K562 (cell line): ENCODE results near the gene FOSL2. TPM values are rescaled to one million over a fixed set of nuclear protein-coding genes. Genes with fewer than 3 reads are reported as not detected.

Source experiments
- ATAC-seq: fragments of 200-7000 bp; cut with Tn5 transposase; 3 replicates; pipeline ENCODE4 v1.9.1; 2020; ENCODE audit warnings: moderate library complexity
- BruUV-seq: library from RNA; stranded (reverse); fragments of 400-500 nt; replicated peaks from 2 replicates; lab custom pipeline; 2021; lab: Mats Ljungman, UMichigan
- CTCF ChIA-PET: fragments of 300-600 bp; formaldehyde crosslinking; extraction: SDS; loops from one replicate; lab custom pipeline; 2021; ENCODE audit warnings: low intra/inter-chr PET ratio; lab: Yijun Ruan, JAX
- POLR2A ChIA-PET: fragments of 300-600, 350-650 bp; sonication (Branson Sonifier 250); formaldehyde crosslinking; extraction: SDS; loops from one replicate; lab custom pipeline; 2021; ENCODE audit warnings: antibody characterized with exemption, inconsistent platforms; lab: Yijun Ruan, JAX
- DNase-seq, 4 experiments: peaks; one replicate each; pipeline versions ENCODE4 v3.0.0 to v3.0.0-alpha.2; 2011 to 2018; ENCODE audit warnings: low spot score in 3 of 4, mixed read lengths in 3 of 4; ENCODE audit errors: extremely low read depth in 1 of 4
- FAIRE-seq: peaks from 2 replicates; lab custom pipeline; 2011; peaks lifted over from hg19 to GRCh38; lab: Jason Lieb, UNC
- H2AFZ ChIP-seq: 2 replicates; pipeline ENCODE4 v1.6.0; 2011; ENCODE audit warnings: low read depth, low read length, control low read depth, inconsistent platforms
- H3K27ac ChIP-seq: fragments of 200-600 bp; 3 replicates; pipeline ENCODE4 v1.8.0; 2011; ENCODE audit warnings: low read depth, mild to moderate bottlenecking, control low read depth, inconsistent platforms, low read length, moderate library complexity, mixed read lengths; ENCODE audit errors: extremely low read depth
- H3K27me3 ChIP-seq, 2 experiments: fragments of 300-600 bp in 1 of 2; 2 replicates in 1 of 2; 3 replicates in 1 of 2; pipeline versions ENCODE4 v1.6.0 to v1.8.0; 2011; ENCODE audit warnings: inconsistent platforms in 2 of 2, low read length in 2 of 2, mild to moderate bottlenecking in 1 of 2, mixed read lengths in 1 of 2, moderate library complexity in 1 of 2; ENCODE audit not compliant: control insufficient read depth in 2 of 2, insufficient read depth in 2 of 2
- H3K36me3 ChIP-seq: fragments of 300-600 bp; 3 replicates; pipeline ENCODE4 v1.8.0; 2011; ENCODE audit warnings: mild to moderate bottlenecking, low read length, inconsistent platforms; ENCODE audit not compliant: control insufficient read depth, insufficient read depth
- H3K4me1 ChIP-seq, 2 experiments: fragments of 200-600 bp in 1 of 2; replicated peaks in 1 of 2; 2 replicates in 1 of 2; 3 replicates in 1 of 2; pipeline versions ENCODE4 v1.5.1 to v1.8.0; 2011; ENCODE audit warnings: inconsistent platforms in 2 of 2, low read length in 2 of 2, mild to moderate bottlenecking in 1 of 2, mixed read lengths in 1 of 2, moderate library complexity in 1 of 2; ENCODE audit not compliant: control insufficient read depth in 2 of 2, insufficient read depth in 2 of 2
- H3K4me2 ChIP-seq: 2 replicates; pipeline ENCODE4 v1.6.1; 2011; ENCODE audit warnings: low read length, control low read depth, inconsistent platforms, mixed read lengths; ENCODE audit not compliant: insufficient read depth
- H3K4me3 ChIP-seq: fragments of 200-600 bp; sonication (generic), shearing (Covaris generic); 2 replicates; pipeline ENCODE4 v1.5.1; 2016; ENCODE audit warnings: control low read depth, inconsistent platforms
- H3K79me2 ChIP-seq: fragments of 200-600 bp; 3 replicates; pipeline ENCODE4 v1.8.0; 2011; ENCODE audit warnings: low read length, inconsistent platforms; ENCODE audit not compliant: control insufficient read depth, insufficient read depth
- H3K9ac ChIP-seq, 2 experiments: 2 replicates each; pipeline versions ENCODE4 v1.6.0 to v1.6.1; 2011; ENCODE audit warnings: low read depth in 2 of 2, low read length in 2 of 2, control low read depth in 1 of 2, inconsistent platforms in 1 of 2, mild to moderate bottlenecking in 1 of 2, mixed read lengths in 1 of 2; ENCODE audit not compliant: insufficient read depth in 1 of 2
- H3K9me1 ChIP-seq: one replicate; pipeline ENCODE4 v1.6.0; 2011; ENCODE audit warnings: inconsistent platforms, mild to moderate bottlenecking, low read length, moderate library complexity; ENCODE audit not compliant: control insufficient read depth, insufficient read depth
- H3K9me3 ChIP-seq: replicated peaks from 2 replicates; pipeline ENCODE4 v1.5.1; 2011; ENCODE audit warnings: low read depth, low read length, inconsistent platforms; ENCODE audit not compliant: control insufficient read depth, insufficient read depth
- H4K20me1 ChIP-seq: replicated peaks from 2 replicates; pipeline ENCODE4 v1.6.1; 2011; ENCODE audit warnings: low read length, inconsistent platforms, mixed read lengths; ENCODE audit not compliant: control insufficient read depth, insufficient read depth
- HDAC8 ChIP-seq: fragments of 450-650 bp; IDR thresholded peaks from 2 replicates; pipeline ENCODE4 v1.6.1; 2016; ENCODE audit warnings: mild to moderate bottlenecking, missing genetic modification characterization, moderate library complexity, missing compliant biosample characterization
- HNRNPK ChIP-seq: fragments of 200-400 bp; formaldehyde crosslinking; IDR thresholded peaks from one replicate; pipeline ENCODE4 v1.6.1; 2018; ENCODE audit warnings: mild to moderate bottlenecking, low read depth, low read length; ENCODE audit not compliant: poor library complexity, severe bottlenecking
- PCBP1 ChIP-seq: fragments of 200-400 bp; formaldehyde crosslinking; IDR thresholded peaks from 2 replicates; pipeline ENCODE4 v1.6.1; 2018; ENCODE audit warnings: mild to moderate bottlenecking, low read depth, low read length; ENCODE audit not compliant: poor library complexity, severe bottlenecking
- PHB ChIP-seq: fragments of 250-450 bp; sonication (Bioruptor Pico); IDR thresholded peaks from 2 replicates; pipeline ENCODE4 v1.5.0; 2021
- RBFOX2 ChIP-seq: fragments of 200-400 bp; formaldehyde crosslinking; IDR thresholded peaks from 2 replicates; pipeline ENCODE4 v1.6.1; 2017; ENCODE audit warnings: low read depth, mild to moderate bottlenecking, low read length, moderate library complexity
- XRCC5 ChIP-seq: fragments of 200-400 bp; formaldehyde crosslinking; IDR thresholded peaks from 2 replicates; pipeline ENCODE4 v1.6.1; 2017; ENCODE audit warnings: low read depth, mild to moderate bottlenecking, low read length
- ZNF197 ChIP-seq: fragments of 200-800 bp; sonication (Bioruptor generic); IDR thresholded peaks from 2 replicates; pipeline ENCODE4 v1.6.1; 2016; ENCODE audit warnings: low read depth, missing genetic modification characterization, missing compliant biosample characterization
- ZNF436 ChIP-seq: fragments of 250-450, 450-650 bp; sonication (Bioruptor Pico); formaldehyde crosslinking; IDR thresholded peaks from 2 replicates; pipeline ENCODE4 v1.7.0; 2020; ENCODE audit warnings: mild to moderate bottlenecking
- ZNF699 ChIP-seq: fragments of 250-450 bp; sonication (Bioruptor Pico); IDR thresholded peaks from 2 replicates; pipeline ENCODE4 v1.8.0; 2021; ENCODE audit warnings: mild to moderate bottlenecking, moderate library complexity; ENCODE audit not compliant: insufficient replicate concordance
- WGBS: fragments of 100-300 bp; shearing (Covaris generic); methylation state at CpG from one replicate; pipeline ENCODE4 v1.1.6; 2016; ENCODE audit warnings: low coverage, mixed read lengths; ENCODE audit not compliant: insufficient coverage; ENCODE audit errors: missing lambda C conversion rate; 5-methylcytosine and 5-hydroxymethylcytosine counted together
- in situ Hi-C: fragments of 300-500 bp; cut with MboI; formaldehyde crosslinking; loops from 4 replicates; pipeline ENCODE4 v1.15.0; 2018; ENCODE audit warnings: inconsistent platforms, mixed read lengths
- intact Hi-C: fragments of 100-400 bp; cut with micrococcal nuclease; formaldehyde crosslinking; loops from 2 replicates; pipeline ENCODE4 v1.14.2; 2022
- polyA plus RNA-seq, 8 experiments: library from polyadenylated mRNA; depleted of rRNA in 4 of 8; stranded (reverse) in 5 of 8; unstranded in 3 of 8; fragments of >200 nt; fragmentation: Nextera tagmentation in 2 of 8; fragmentation: Illumina TruSeq in 1 of 8; extraction: Ambion mirVana in 2 of 8; extraction: Trizol in 1 of 8; gene quantifications; 2 replicates each; pipeline versions ENCODE4 v1.2.1 to v1.2.3, GENCODE V29; 2011 to 2014; ENCODE audit warnings: inconsistent platforms in 1 of 8, missing spikeins in 1 of 8
- total RNA-seq, 7 experiments: library from RNA; depleted of rRNA in 6 of 7; stranded (reverse); fragments of >200 nt in 6 of 7; fragmentation: Illumina TruSeq in 2 of 7; extraction: Trizol in 2 of 7; gene quantifications; 2 replicates each; pipeline versions ENCODE4 v1.2.1 to v1.2.3, GENCODE V29; 2011 to 2021; ENCODE audit warnings: low replicate concordance in 1 of 7
- TF ChIP-seq, protein P1 (sequence below): fragments of 250-450 bp; sonication (Bioruptor Pico); IDR thresholded peaks from 2 replicates; pipeline ENCODE4 v1.8.0; 2022; ENCODE audit warnings: inconsistent platforms, mild to moderate bottlenecking, moderate library complexity, borderline replicate concordance
- TF ChIP-seq, protein P2 (sequence below), 2 experiments: fragments of 450-650 bp; conservative IDR thresholded peaks; 2 replicates each; pipeline ENCODE4 v1.6.1; 2017; ENCODE audit warnings: mild to moderate bottlenecking in 2 of 2, moderate library complexity in 2 of 2

Gene FOSL2
- total and polyA plus RNA-seq, 9 of the 15 experiments (the other 6 are each of a cell fraction or from before 2014, with no cell fraction given), result 0.04 to 2.9 (median 0.80) TPM

DNA sequence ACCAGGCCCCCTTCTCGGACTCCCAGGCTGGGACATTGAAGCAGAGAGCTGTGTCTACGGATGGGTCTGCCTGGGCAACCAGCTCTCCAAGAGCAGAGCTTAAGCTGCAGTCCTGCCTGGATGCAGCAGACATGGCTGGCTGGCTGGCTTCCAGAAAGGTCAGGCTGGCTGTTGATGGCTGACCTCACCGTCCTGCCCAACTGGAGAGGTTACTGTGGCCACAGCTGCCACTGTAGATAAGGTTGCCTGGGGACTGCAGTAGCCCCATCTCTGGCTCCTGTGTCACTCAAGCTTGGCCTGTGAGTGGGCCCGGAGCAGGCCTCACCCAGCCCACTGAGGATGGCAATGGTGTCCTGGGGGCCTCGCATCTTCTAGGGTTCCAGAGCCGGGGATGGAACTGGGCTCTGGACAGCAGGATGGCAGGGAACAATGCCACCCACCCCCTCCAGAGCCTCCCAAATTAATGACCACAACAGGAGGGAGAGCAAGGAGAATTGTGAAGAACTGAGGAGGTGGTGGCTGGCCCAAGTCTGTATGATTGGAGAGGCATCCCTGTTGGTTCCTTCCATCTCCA lies 37.0 kb upstream of the FOSL2 start (continued):
- TF ChIP-seq, protein P1, sequence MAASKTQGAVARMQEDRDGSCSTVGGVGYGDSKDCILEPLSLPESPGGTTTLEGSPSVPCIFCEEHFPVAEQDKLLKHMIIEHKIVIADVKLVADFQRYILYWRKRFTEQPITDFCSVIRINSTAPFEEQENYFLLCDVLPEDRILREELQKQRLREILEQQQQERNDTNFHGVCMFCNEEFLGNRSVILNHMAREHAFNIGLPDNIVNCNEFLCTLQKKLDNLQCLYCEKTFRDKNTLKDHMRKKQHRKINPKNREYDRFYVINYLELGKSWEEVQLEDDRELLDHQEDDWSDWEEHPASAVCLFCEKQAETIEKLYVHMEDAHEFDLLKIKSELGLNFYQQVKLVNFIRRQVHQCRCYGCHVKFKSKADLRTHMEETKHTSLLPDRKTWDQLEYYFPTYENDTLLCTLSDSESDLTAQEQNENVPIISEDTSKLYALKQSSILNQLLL (CRISPR knock-in tag), result no peak
- no peak for TF ChIP-seq ZNF699 (CRISPR knock-in tag)
- 0 out of 2 replicates have a peak, but pooled peaks have one; percentile 51 for TF ChIP-seq PHB
- TF ChIP-seq, protein P2, sequence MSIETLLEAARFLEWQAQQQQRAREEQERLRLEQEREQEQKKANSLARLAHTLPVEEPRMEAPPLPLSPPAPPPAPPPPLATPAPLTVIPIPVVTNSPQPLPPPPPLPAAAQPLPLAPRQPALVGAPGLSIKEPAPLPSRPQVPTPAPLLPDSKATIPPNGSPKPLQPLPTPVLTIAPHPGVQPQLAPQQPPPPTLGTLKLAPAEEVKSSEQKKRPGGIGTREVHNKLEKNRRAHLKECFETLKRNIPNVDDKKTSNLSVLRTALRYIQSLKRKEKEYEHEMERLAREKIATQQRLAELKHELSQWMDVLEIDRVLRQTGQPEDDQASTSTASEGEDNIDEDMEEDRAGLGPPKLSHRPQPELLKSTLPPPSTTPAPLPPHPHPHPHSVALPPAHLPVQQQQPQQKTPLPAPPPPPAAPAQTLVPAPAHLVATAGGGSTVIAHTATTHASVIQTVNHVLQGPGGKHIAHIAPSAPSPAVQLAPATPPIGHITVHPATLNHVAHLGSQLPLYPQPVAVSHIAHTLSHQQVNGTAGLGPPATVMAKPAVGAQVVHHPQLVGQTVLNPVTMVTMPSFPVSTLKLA (conservative IDR thresholded peaks at IDR 0.05), result peak in 1 of 2 experiments; percentile 52; a peak in 2 of 4 replicates

DNA sequence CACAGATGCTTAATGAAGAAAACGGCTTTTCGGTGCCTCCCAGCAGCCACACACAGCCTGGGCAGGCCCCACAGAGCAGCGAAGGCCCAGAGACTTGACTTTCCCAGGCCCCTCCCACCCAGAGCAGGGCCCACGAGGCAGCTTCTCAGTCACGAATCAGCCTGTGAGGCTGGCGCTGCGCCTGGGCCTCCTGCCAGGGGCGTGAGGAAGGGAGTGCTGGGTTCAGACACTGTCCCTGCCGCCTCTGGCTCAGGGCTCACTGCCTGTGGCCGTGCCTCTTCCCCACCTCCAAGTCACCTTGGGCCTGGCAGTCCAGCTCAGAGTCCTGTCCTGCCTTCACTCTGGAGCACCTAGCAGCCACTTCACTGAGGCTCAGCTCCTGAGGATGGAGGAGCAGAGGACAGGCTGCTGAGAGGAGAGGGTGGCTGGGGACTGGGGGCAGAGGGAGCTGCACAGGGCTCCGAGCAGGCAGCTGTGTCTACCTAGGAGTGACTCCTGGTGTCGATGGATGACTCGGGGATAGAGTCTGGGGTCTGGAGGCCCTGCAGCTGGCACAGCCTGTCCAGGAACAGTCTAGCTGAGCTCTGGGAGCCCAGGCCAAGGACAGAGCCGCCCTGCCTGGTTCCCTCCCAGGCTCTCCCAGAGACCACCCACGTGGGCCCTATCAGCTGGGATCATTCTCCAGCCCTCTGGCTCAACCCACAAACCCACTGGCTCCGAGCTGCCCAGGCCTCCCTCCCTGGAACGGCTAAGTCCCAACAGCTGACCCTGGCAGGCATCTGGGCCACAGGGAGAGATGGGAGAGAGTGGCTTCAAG lies 36.4 kb upstream of the FOSL2 start:
- H3K4me1 ChIP-seq, result peaks cover 57 to 66% of the 10 kb centered on the region in 2 experiments
- BruUV-seq, result no TSS peak
- H3K9me3 ChIP-seq, result no peaks in the 10 kb centered on the region
- ChIA-PET CTCF (interaction anchor here (0.6 kb wide), 1 partner anchor 18 kb away, joined by 3 read pairs; no protein-coding TSS in a partner anchor), POLR2A (interaction anchor here (0.6 to 2.1 kb wide), 5 partner anchors 9 to 466 kb away, joined by 3 to 13 read pairs (median 6); partner anchors contain the start of gene RBKS)
- peaks cover 6% of the 10 kb centered on the region for H3K9me1 ChIP-seq
- H3K79me2 ChIP-seq, result no peaks in the 10 kb centered on the region
- H4K20me1 ChIP-seq, result no peaks in the 10 kb centered on the region
- H3K4me3 ChIP-seq, result no peak overlapping the region
- in situ Hi-C loops, result no loop called here
- peak overlapping the region; percentile 62; the same call in 2 of the 3 replicates for H3K27ac ChIP-seq
- H3K9ac ChIP-seq, result peak overlapping the region; percentile 25 to 73; a peak in 3 of 4 replicates
- H2AFZ ChIP-seq, result peak overlapping the region; percentile 80
- 38% methylated on average over 9 of the region's 17 CpGs for WGBS
- H3K27me3 ChIP-seq, result no peaks in the 10 kb centered on the region
- DNase-seq, result peak; percentile 58 to 67 (median 61)
- H3K4me2 ChIP-seq, result peak overlapping the region; percentile 12; the same call in 1 of the 2 replicates
- peak; percentile 40 for ATAC-seq
- H3K36me3 ChIP-seq, result no peaks in the 10 kb centered on the region
- no peak for FAIRE-seq
- intact Hi-C loops, result no loop called here
- TF ChIP-seq XRCC5 (no peak), ZNF197 (CRISPR knock-in tag) (0 out of 2 replicates have a peak, but pooled peaks have one; percentile 44), ZNF436 (CRISPR knock-in tag) (no peak), HNRNPK (no peak), HDAC8 (tag) (no peak), RBFOX2 (peak; percentile 44), PCBP1 (no peak)
